Ishikawa (cell line): Measurements from ENCODE around the gene LIPE.

ENCODE experiments used
- CEBPB ChIP-seq: IDR thresholded peaks from 2 replicates; pipeline ENCODE4 v1.6.1; 2012
- EGR1 ChIP-seq: IDR thresholded peaks from 2 replicates; pipeline ENCODE4 v1.6.1; 2012
- EP300 ChIP-seq: IDR thresholded peaks from 2 replicates; pipeline ENCODE4 v1.6.1; 2012; ENCODE audit warnings: borderline replicate concordance
- FOXM1 ChIP-seq: IDR thresholded peaks from 2 replicates; pipeline ENCODE4 v1.6.1; 2012; ENCODE audit warnings: low read depth, borderline replicate concordance
- MAX ChIP-seq: IDR thresholded peaks from 2 replicates; pipeline ENCODE4 v1.6.1; 2012
- NFIC ChIP-seq: IDR thresholded peaks from 2 replicates; pipeline ENCODE4 v1.6.1; 2012
- RAD21 ChIP-seq: IDR thresholded peaks from 2 replicates; pipeline ENCODE4 v1.6.1; 2012; ENCODE audit warnings: low read depth
- REST ChIP-seq: IDR thresholded peaks from 2 replicates; pipeline ENCODE4 v1.6.1; 2012; ENCODE audit warnings: low read depth, mild to moderate bottlenecking
- TAF1 ChIP-seq: IDR thresholded peaks from 2 replicates; pipeline ENCODE4 v1.6.1; 2012; ENCODE audit warnings: low read depth, mild to moderate bottlenecking
- TEAD4 ChIP-seq: IDR thresholded peaks from 2 replicates; pipeline ENCODE4 v1.6.1; 2012
- YY1 ChIP-seq: IDR thresholded peaks from 2 replicates; pipeline ENCODE4 v1.6.1; 2012; ENCODE audit warnings: low read depth
- ZBTB7A ChIP-seq: IDR thresholded peaks from 2 replicates; pipeline ENCODE4 v1.6.1; 2012; ENCODE audit warnings: low read depth
- TF ChIP-seq, protein P1 (sequence below): IDR thresholded peaks from 2 replicates; pipeline ENCODE4 v1.6.1; 2012

GRCh38 chr19:42475366-42475765, 48.2 kb upstream of the LIPE start:
- TF ChIP-seq YY1 = no peak
- no peak for TF ChIP-seq RAD21
- no peak for TF ChIP-seq TAF1
- TF ChIP-seq TEAD4 = no peak
- no peak for TF ChIP-seq EP300
- TF ChIP-seq REST = no peak
- TF ChIP-seq, protein P1, sequence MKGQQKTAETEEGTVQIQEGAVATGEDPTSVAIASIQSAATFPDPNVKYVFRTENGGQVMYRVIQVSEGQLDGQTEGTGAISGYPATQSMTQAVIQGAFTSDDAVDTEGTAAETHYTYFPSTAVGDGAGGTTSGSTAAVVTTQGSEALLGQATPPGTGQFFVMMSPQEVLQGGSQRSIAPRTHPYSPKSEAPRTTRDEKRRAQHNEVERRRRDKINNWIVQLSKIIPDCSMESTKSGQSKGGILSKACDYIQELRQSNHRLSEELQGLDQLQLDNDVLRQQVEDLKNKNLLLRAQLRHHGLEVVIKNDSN = no peak
- TF ChIP-seq FOXM1 = no peak
- no peak for TF ChIP-seq NFIC
- TF ChIP-seq EGR1 = no peak
- TF ChIP-seq ZBTB7A = no peak
- TF ChIP-seq CEBPB = no peak
- no peak for TF ChIP-seq MAX
